DMS153 treated with DMSO at 0.1 percent for 48 hours (cell line): ENCODE data around the gene MCUR1.

Source experiments
- DNase-seq: peaks from one replicate; lab custom pipeline; 2025; ENCODE audit not compliant: unreplicated experiment; lab: John Stamatoyannopoulos, UW

The MCUR1 gene

GRCh38 chr6:13742961-13743735, 71.2 kb downstream of the MCUR1 start:
- no peak for DNase-seq

GRCh38 chr6:13741365-13741764, 73.0 kb downstream of the MCUR1 start:
- no peak for DNase-seq
